ENCODE measurements around the gene CCDC184.
"Not testable (repeated sequence)": the region's sequence is repeated elsewhere in the genome, so short reads cannot be mapped to it uniquely, and the experiment has no call there.

CCDC184 gene

GRCh38 chr12:48216785-48217184 is 33.3 kb downstream of the CCDC184 start:
- DNase-seq: no peak

- DNase-seq: no peak
Measured at GRCh38 chr12:48219631-48220030, 36.2 kb downstream of the CCDC184 start.

- no peak for DNase-seq
Measured at GRCh38 chr12:48220701-48221100, 37.3 kb downstream of the CCDC184 start.

GRCh38 chr12:48221645-48222044 is 38.2 kb downstream of the CCDC184 start:
- no peak for DNase-seq

GRCh38 chr12:48224533-48224932 is 41.1 kb downstream of the CCDC184 start:
- DNase-seq: not testable (repeated sequence)

- DNase-seq: not testable (repeated sequence)
Measured at GRCh38 chr12:48231169-48231958, 47.9 kb downstream of the CCDC184 start.

Data from NCI-H82 (cell line).